Spleen (tissue), 7 donors: ENCODE measurements around the gene PAX5.

ENCODE experiments used
- CTCF ChIP-seq, 11 experiments: fragments of 200-600 bp in 7 of 11; fragments of 450-650 bp in 4 of 11; sonication (generic) in 4 of 11; IDR thresholded peaks in 8 of 11; conservative IDR thresholded peaks in 3 of 11; 1 replicate in 7 of 11; 2 replicates in 4 of 11; pipeline versions ENCODE4 v1.4.0 to v1.8.0; 2016 to 2021; ENCODE audit warnings: antibody characterized with exemption in 11 of 11, inconsistent platforms in 4 of 11, mild to moderate bottlenecking in 1 of 11
- POLR2A ChIP-seq, 3 donors: fragments of 450-650 bp; IDR thresholded peaks; one replicate each; pipeline ENCODE4 v1.5.1; 2017; ENCODE audit warnings: antibody characterized with exemption in 3 of 3, mild to moderate bottlenecking in 1 of 3
- POLR2AphosphoS5 ChIP-seq, 3 donors: sonication (generic); formaldehyde crosslinking; IDR thresholded peaks; one replicate each; pipeline ENCODE4 v1.5.1; 2017; ENCODE audit warnings: antibody characterized with exemption in 3 of 3
- donor health status: DM: no; HTN: no; CAD: no; lungs with moderate emphysema.
- donor health status: DM: no; HTN: no; CAD: no.
- donor health status: DM: no; HTN: no; CAD: no.

GRCh38 chr9:36833954-36834353 is 200.1 kb downstream of the PAX5 start:
- TF ChIP-seq CTCF (IDR thresholded peaks at IDR 0.05 in 8 of 11, conservative IDR thresholded peaks at IDR 0.05 in 3 of 11), result no peak
- TF ChIP-seq POLR2AphosphoS5 (IDR thresholded peaks at IDR 0.05), result peak; percentile 13 to 75 (median 37)
- no peak for TF ChIP-seq POLR2A (IDR thresholded peaks at IDR 0.05)
